ENCODE results near the gene HSPA12A. TPM values are rescaled to one million over a fixed set of nuclear protein-coding genes. Genes with fewer than 3 reads are reported as not detected.

The HSPA12A gene
- total RNA-seq, 1 experiment from 2014 or later, result 1.4 TPM

- Histone ChIP-seq H3K27me3 (replicated peaks; ENCODE audit: insufficient read depth, low read depth, low read length, poor library complexity) (peaks cover 9% of the 10 kb centered on the region), H3K27ac (ENCODE audit: low read depth, low read length, poor library complexity, severe bottlenecking) (no peak overlapping the region), H3K36me3 (ENCODE audit: insufficient read depth, low read length, poor library complexity, severe bottlenecking) (no peaks in the 10 kb centered on the region), H3K4me1 (ENCODE audit: insufficient read depth, low read length, poor library complexity, severe bottlenecking) (no peaks in the 10 kb centered on the region), H3K4me3 (ENCODE audit: low read depth, low read length, poor library complexity, severe bottlenecking) (no peak overlapping the region), H3K9me3 (ENCODE audit: low read depth, low read length, poor library complexity, severe bottlenecking) (no peaks in the 10 kb centered on the region)
- DNase-seq (ENCODE audit: low spot score), result no peak
- POLR2A ChIA-PET (ENCODE audit: low non-redundant PET), result no interaction called here
- BruUV-seq (replicated peaks), result no TSS peak
- TF ChIP-seq, protein P1, sequence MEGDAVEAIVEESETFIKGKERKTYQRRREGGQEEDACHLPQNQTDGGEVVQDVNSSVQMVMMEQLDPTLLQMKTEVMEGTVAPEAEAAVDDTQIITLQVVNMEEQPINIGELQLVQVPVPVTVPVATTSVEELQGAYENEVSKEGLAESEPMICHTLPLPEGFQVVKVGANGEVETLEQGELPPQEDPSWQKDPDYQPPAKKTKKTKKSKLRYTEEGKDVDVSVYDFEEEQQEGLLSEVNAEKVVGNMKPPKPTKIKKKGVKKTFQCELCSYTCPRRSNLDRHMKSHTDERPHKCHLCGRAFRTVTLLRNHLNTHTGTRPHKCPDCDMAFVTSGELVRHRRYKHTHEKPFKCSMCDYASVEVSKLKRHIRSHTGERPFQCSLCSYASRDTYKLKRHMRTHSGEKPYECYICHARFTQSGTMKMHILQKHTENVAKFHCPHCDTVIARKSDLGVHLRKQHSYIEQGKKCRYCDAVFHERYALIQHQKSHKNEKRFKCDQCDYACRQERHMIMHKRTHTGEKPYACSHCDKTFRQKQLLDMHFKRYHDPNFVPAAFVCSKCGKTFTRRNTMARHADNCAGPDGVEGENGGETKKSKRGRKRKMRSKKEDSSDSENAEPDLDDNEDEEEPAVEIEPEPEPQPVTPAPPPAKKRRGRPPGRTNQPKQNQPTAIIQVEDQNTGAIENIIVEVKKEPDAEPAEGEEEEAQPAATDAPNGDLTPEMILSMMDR (conservative IDR thresholded peaks at IDR 0.05; ENCODE audit: low read depth, low read length), result no peak
- TF ChIP-seq EZH2 (IDR thresholded peaks at IDR 0.05; ENCODE audit: borderline replicate concordance, low read depth, low read length, poor library complexity, severe bottlenecking), result no peak
- CTCF ChIA-PET, result interaction anchor here (0.6 kb wide), 1 partner anchor 574 kb away, joined by 3 read pairs; no protein-coding TSS in a partner anchor
- intact Hi-C loops (cut with micrococcal nuclease; ENCODE audit: unreplicated experiment), result no loop called here
Observed at GRCh38 chr10:116674901-116675423, 67.4 kb downstream of the HSPA12A start.

GRCh38 chr10:116673866-116674265 is 68.5 kb downstream of the HSPA12A start:
- ChIA-PET POLR2A (ENCODE audit: low non-redundant PET) (no interaction called here), CTCF (no interaction called here)
- Histone ChIP-seq H3K4me3 (ENCODE audit: low read depth, low read length, poor library complexity, severe bottlenecking) (no peak overlapping the region), H3K36me3 (ENCODE audit: insufficient read depth, low read length, poor library complexity, severe bottlenecking) (no peaks in the 10 kb centered on the region), H3K9me3 (ENCODE audit: low read depth, low read length, poor library complexity, severe bottlenecking) (no peaks in the 10 kb centered on the region), H3K4me1 (ENCODE audit: insufficient read depth, low read length, poor library complexity, severe bottlenecking) (no peaks in the 10 kb centered on the region), H3K27ac (ENCODE audit: low read depth, low read length, poor library complexity, severe bottlenecking) (no peak overlapping the region), H3K27me3 (replicated peaks; ENCODE audit: insufficient read depth, low read depth, low read length, poor library complexity) (peaks cover 9% of the 10 kb centered on the region)
- no peak for DNase-seq (ENCODE audit: low spot score)
- BruUV-seq (replicated peaks), result no TSS peak
- intact Hi-C loops (cut with micrococcal nuclease; ENCODE audit: unreplicated experiment), result no loop called here
- TF ChIP-seq, protein P1 (conservative IDR thresholded peaks at IDR 0.05; ENCODE audit: low read depth, low read length), result no peak
- TF ChIP-seq EZH2 (IDR thresholded peaks at IDR 0.05; ENCODE audit: borderline replicate concordance, low read depth, low read length, poor library complexity, severe bottlenecking), result no peak

- no peak for DNase-seq (ENCODE audit: low spot score)
- TF ChIP-seq, protein P1 (conservative IDR thresholded peaks at IDR 0.05; ENCODE audit: low read depth, low read length), result no peak
- no peak for TF ChIP-seq EZH2 (IDR thresholded peaks at IDR 0.05; ENCODE audit: borderline replicate concordance, low read depth, low read length, poor library complexity, severe bottlenecking)
- intact Hi-C loops (cut with micrococcal nuclease; ENCODE audit: unreplicated experiment), result no loop called here
- no peaks in the 10 kb centered on the region for H3K9me3 ChIP-seq (ENCODE audit: low read depth, low read length, poor library complexity, severe bottlenecking)
- ChIA-PET CTCF (no interaction called here), POLR2A (ENCODE audit: low non-redundant PET) (no interaction called here)
- no peak overlapping the region for H3K27ac ChIP-seq (ENCODE audit: low read depth, low read length, poor library complexity, severe bottlenecking)
- no TSS peak for BruUV-seq (replicated peaks)
- H3K27me3 ChIP-seq (replicated peaks; ENCODE audit: insufficient read depth, low read depth, low read length, poor library complexity), result peaks cover 9% of the 10 kb centered on the region
- H3K36me3 ChIP-seq (ENCODE audit: insufficient read depth, low read length, poor library complexity, severe bottlenecking), result no peaks in the 10 kb centered on the region
- H3K4me1 ChIP-seq (ENCODE audit: insufficient read depth, low read length, poor library complexity, severe bottlenecking), result no peaks in the 10 kb centered on the region
- H3K4me3 ChIP-seq (ENCODE audit: low read depth, low read length, poor library complexity, severe bottlenecking), result no peak overlapping the region
Observed at GRCh38 chr10:116672891-116673290, 69.5 kb downstream of the HSPA12A start.

Measured in A673 (cell line).